H1 (cell line): ENCODE data around the gene RAB14. TPM values are rescaled to one million over a fixed set of nuclear protein-coding genes. Genes with fewer than 3 reads are reported as not detected.

Experiments used
- CTCF ChIA-PET: fragments of 300-600 bp; sonication (Branson Sonifier 250); formaldehyde crosslinking; loops from one replicate; lab custom pipeline; 2021; ENCODE audit not compliant: partially characterized antibody; lab: Charles Lee
- POLR2A ChIA-PET: fragments of 300-600 bp; sonication (Branson Sonifier 250); formaldehyde crosslinking; loops from one replicate; lab custom pipeline; 2021; ENCODE audit warnings: inconsistent platforms; ENCODE audit not compliant: partially characterized antibody; lab: Charles Lee
- DNase-seq, 2 experiments: peaks; one replicate each; pipeline versions ENCODE4 v3.0.0 to v3.0.0-alpha.2; 2010 to 2022; ENCODE audit warnings: low spot score in 2 of 2, low read depth in 1 of 2, mixed read lengths in 1 of 2
- FAIRE-seq: peaks from 2 replicates; lab custom pipeline; 2011; peaks lifted over from hg19 to GRCh38; lab: Jason Lieb, UNC
- H2AFZ ChIP-seq: 2 replicates; pipeline ENCODE4 v1.8.1; 2012; ENCODE audit warnings: low read length, inconsistent platforms
- H2AK5ac ChIP-seq: 2 replicates; pipeline ENCODE4 v1.6.1; 2013; ENCODE audit warnings: low read depth, low read length
- H2BK120ac ChIP-seq: replicated peaks from 2 replicates; pipeline ENCODE3; 2013; ENCODE audit warnings: low read depth, low read length, inconsistent platforms
- H2BK12ac ChIP-seq: 2 replicates; pipeline ENCODE4 v1.6.1; 2013; ENCODE audit warnings: low read depth, low read length
- H2BK15ac ChIP-seq: 2 replicates; pipeline ENCODE4 v1.6.1; 2013; ENCODE audit warnings: low read length
- H2BK20ac ChIP-seq: 2 replicates; pipeline ENCODE4 v1.6.1; 2013; ENCODE audit warnings: low read length
- H2BK5ac ChIP-seq: 2 replicates; pipeline ENCODE4 v1.6.1; 2013; ENCODE audit warnings: low read depth, low read length
- H3K14ac ChIP-seq: 2 replicates; pipeline ENCODE4 v1.6.1; 2013; ENCODE audit warnings: inconsistent platforms; ENCODE audit not compliant: insufficient read length
- H3K18ac ChIP-seq: 2 replicates; pipeline ENCODE4 v1.6.1; 2013; ENCODE audit warnings: low read length; ENCODE audit errors: extremely low read depth
- H3K23ac ChIP-seq: 2 replicates; pipeline ENCODE4 v1.6.1; 2013; ENCODE audit warnings: inconsistent platforms; ENCODE audit not compliant: insufficient read length
- H3K23me2 ChIP-seq: 2 replicates; pipeline ENCODE4 v1.6.1; 2013; ENCODE audit warnings: low read depth, low read length
- H3K27ac ChIP-seq: 2 replicates; pipeline ENCODE4 v1.6.1; 2011; ENCODE audit warnings: low read depth, low read length, inconsistent platforms
- H3K27me3 ChIP-seq, 4 experiments: replicated peaks in 1 of 4; 1 replicate in 1 of 4; 2 replicates in 3 of 4; pipeline versions ENCODE4 v1.6.1 to v1.8.1; 2011 to 2013; ENCODE audit warnings: low read length in 3 of 4, mild to moderate bottlenecking in 3 of 4, inconsistent platforms in 2 of 4, mixed read lengths in 2 of 4, moderate library complexity in 1 of 4; ENCODE audit not compliant: control insufficient read depth in 3 of 4, insufficient read depth in 3 of 4; ENCODE audit errors: extremely low read depth in 1 of 4
- H3K36me3 ChIP-seq, 4 experiments: 2 replicates each; pipeline versions ENCODE4 v1.6.1 to v1.8.1; 2011 to 2013; ENCODE audit warnings: mild to moderate bottlenecking in 4 of 4, low read length in 3 of 4, moderate library complexity in 2 of 4, control low read depth in 1 of 4, inconsistent platforms in 1 of 4; ENCODE audit not compliant: insufficient read depth in 4 of 4, control insufficient read depth in 2 of 4
- H3K4ac ChIP-seq: replicated peaks from 2 replicates; pipeline ENCODE3; 2013; ENCODE audit warnings: low read length, low read depth, mixed read lengths, inconsistent platforms; ENCODE audit not compliant: insufficient read length
- H3K4me1 ChIP-seq, 4 experiments: replicated peaks in 1 of 4; 1 replicate in 1 of 4; 2 replicates in 3 of 4; pipeline versions ENCODE4 v1.6.1 to v1.8.1; 2011 to 2013; ENCODE audit warnings: low read length in 3 of 4, inconsistent platforms in 2 of 4, mixed read lengths in 1 of 4; ENCODE audit not compliant: insufficient read depth in 4 of 4, control insufficient read depth in 3 of 4
- H3K4me2 ChIP-seq, 2 experiments: 2 replicates each; pipeline versions ENCODE4 v1.6.1 to v1.8.1; 2011 to 2013; ENCODE audit warnings: low read depth in 2 of 2, low read length in 2 of 2, control low read depth in 1 of 2, inconsistent platforms in 1 of 2, mild to moderate bottlenecking in 1 of 2; ENCODE audit not compliant: insufficient read depth in 1 of 2
- H3K4me3 ChIP-seq, 4 experiments: fragments of 200-600, 300-600 bp in 1 of 4; sonication (generic), shearing (Covaris generic), sonication (Bioruptor Twin) in 1 of 4; 2 replicates each; pipeline versions ENCODE4 v1.5.1 to v1.8.1; 2011 to 2016; ENCODE audit warnings: low read length in 4 of 4, low read depth in 3 of 4, control low read depth in 2 of 4, inconsistent platforms in 2 of 4, mild to moderate bottlenecking in 2 of 4, mixed read lengths in 1 of 4, moderate library complexity in 1 of 4; ENCODE audit not compliant: insufficient read depth in 2 of 4; ENCODE audit errors: extremely low read depth in 1 of 4
- H3K56ac ChIP-seq: replicated peaks from 2 replicates; pipeline ENCODE3; 2013; ENCODE audit warnings: low read depth, mild to moderate bottlenecking, mixed read lengths, low read length, inconsistent platforms; ENCODE audit not compliant: insufficient read length
- H3K79me1 ChIP-seq: 2 replicates; pipeline ENCODE4 v1.6.1; 2013; ENCODE audit warnings: low read depth, low read length, control low read depth
- H3K79me2 ChIP-seq, 2 experiments: 2 replicates each; pipeline versions ENCODE4 v1.6.1 to v1.8.1; 2012 to 2013; ENCODE audit warnings: low read length in 2 of 2, mild to moderate bottlenecking in 2 of 2, inconsistent platforms in 1 of 2; ENCODE audit not compliant: insufficient read depth in 2 of 2, control insufficient read depth in 1 of 2
- H3K9ac ChIP-seq, 4 experiments: replicated peaks in 1 of 4; 1 replicate in 1 of 4; 2 replicates in 3 of 4; pipeline versions ENCODE4 v1.6.1 to v1.8.1; 2011 to 2013; ENCODE audit warnings: low read depth in 3 of 4, low read length in 3 of 4, control low read depth in 2 of 4, mild to moderate bottlenecking in 2 of 4, moderate library complexity in 2 of 4, inconsistent platforms in 1 of 4; ENCODE audit errors: extremely low read depth in 1 of 4
- H3K9me3 ChIP-seq, 2 experiments: 2 replicates each; pipeline versions ENCODE4 v1.6.1 to v1.8.1; 2012 to 2013; ENCODE audit warnings: mild to moderate bottlenecking in 2 of 2, moderate library complexity in 2 of 2, control low read depth in 1 of 2, inconsistent platforms in 1 of 2, low read depth in 1 of 2, low read length in 1 of 2, mixed read lengths in 1 of 2; ENCODE audit not compliant: insufficient read depth in 2 of 2
- H4K20me1 ChIP-seq, 2 experiments: replicated peaks in 1 of 2; 2 replicates each; pipeline versions ENCODE3 to v1.8.1; 2011 to 2013; ENCODE audit warnings: inconsistent platforms in 2 of 2, low read length in 2 of 2, mild to moderate bottlenecking in 1 of 2; ENCODE audit not compliant: insufficient read depth in 2 of 2, control insufficient read depth in 1 of 2
- H4K5ac ChIP-seq: 2 replicates; pipeline ENCODE4 v1.6.1; 2013; ENCODE audit warnings: low read length, low read depth, mixed read lengths, inconsistent platforms; ENCODE audit not compliant: insufficient read length
- H4K8ac ChIP-seq: 2 replicates; pipeline ENCODE4 v1.8.0; 2013; ENCODE audit warnings: mild to moderate bottlenecking, moderate library complexity, low read length, inconsistent platforms; ENCODE audit not compliant: insufficient read depth; ENCODE audit errors: extremely low read depth
- H4K91ac ChIP-seq: replicated peaks from 2 replicates; pipeline ENCODE3; 2013; ENCODE audit warnings: low read length, mixed read lengths, inconsistent platforms; ENCODE audit not compliant: insufficient read length
- POLR2A ChIP-seq, 2 experiments: IDR thresholded peaks; 1 replicate in 1 of 2; 2 replicates in 1 of 2; pipeline ENCODE4 v1.6.1; 2011; ENCODE audit warnings: low read depth in 2 of 2, low read length in 2 of 2, mild to moderate bottlenecking in 2 of 2; ENCODE audit errors: control extremely low read depth in 1 of 2
- WGBS, 2 experiments: shearing (Covaris generic) in 1 of 2; methylation state at CpG; one replicate each; pipeline versions ENCODE4 v1.1.6 to v1.1.7; 2013 to 2015; ENCODE audit warnings: low lambda C conversion rate in 2 of 2, mixed read lengths in 2 of 2, inconsistent platforms in 1 of 2, low coverage in 1 of 2, missing lambda C conversion rate in 1 of 2; ENCODE audit not compliant: insufficient replicate concordance in 2 of 2, insufficient coverage in 1 of 2, insufficient read length in 1 of 2; ENCODE audit errors: extremely low coverage in 1 of 2, missing lambda C conversion rate in 1 of 2; 5-methylcytosine and 5-hydroxymethylcytosine counted together
- polyA plus RNA-seq, 7 experiments: library from polyadenylated mRNA; depleted of rRNA in 3 of 7; stranded (reverse) in 5 of 7; unstranded in 2 of 7; fragments of >200 nt in 5 of 7; fragments of 200-250 nt in 2 of 7; gene quantifications; 1 replicate in 5 of 7; 2 replicates in 1 of 7; 4 replicates in 1 of 7; pipeline versions ENCODE4 v1.2.1 to v1.2.3, GENCODE V29; 2011 to 2013; ENCODE audit warnings: missing spikeins in 2 of 7, mixed read lengths in 2 of 7
- total RNA-seq: library from RNA; stranded (reverse); fragmentation: NEBNext Ultra II Directional; extraction: Animal tissue kit (Norgen Biotek cat#: 25700); gene quantifications from 2 replicates; pipeline ENCODE4 v1.2.1, GENCODE V29; 2021

The RAB14 gene
- total and polyA plus RNA-seq, 2 of the 8 experiments (the other 6 are each of a cell fraction or from before 2014, with no cell fraction given): 9.1 to 44.8 TPM

GRCh38 chr9:121192518-121192917 is 9.2 kb downstream of the RAB14 start:
- H3K79me1 ChIP-seq: no peaks in the 10 kb centered on the region
- H3K4ac ChIP-seq: no peak overlapping the region
- no peak overlapping the region for H2AFZ ChIP-seq
- no peaks in the 10 kb centered on the region for H3K36me3 ChIP-seq
- no peak overlapping the region for H2BK20ac ChIP-seq
- peaks cover 0 to 89% of the 10 kb centered on the region in 2 experiments; a peak in 3 of 4 replicates for H3K79me2 ChIP-seq
- H4K20me1 ChIP-seq: peaks cover 0 to 3% of the 10 kb centered on the region in 2 experiments
- H3K9ac ChIP-seq: no peak overlapping the region
- no peak overlapping the region for H4K8ac ChIP-seq
- H3K4me1 ChIP-seq: no peaks in the 10 kb centered on the region
- no peak overlapping the region for H2BK15ac ChIP-seq
- H3K18ac ChIP-seq: no peak overlapping the region
- no peak overlapping the region for H4K91ac ChIP-seq
- no peak overlapping the region for H2BK5ac ChIP-seq
- H3K56ac ChIP-seq: no peak overlapping the region
- no peak overlapping the region for H2BK120ac ChIP-seq
- no peak overlapping the region for H3K23ac ChIP-seq
- H4K5ac ChIP-seq: no peak overlapping the region
- FAIRE-seq (no peak), DNase-seq (no peak)
- ChIA-PET CTCF (no interaction called here), POLR2A (no interaction called here)
- H3K23me2 ChIP-seq: no peaks in the 10 kb centered on the region
- no peaks in the 10 kb centered on the region for H3K27me3 ChIP-seq
- H3K4me2 ChIP-seq: no peak overlapping the region
- H3K27ac ChIP-seq: no peak overlapping the region
- H2BK12ac ChIP-seq: no peak overlapping the region
- WGBS, 2 experiments: 79% methylated on average over 1 of the region's 1 CpG; no CpG with 5 or more reads in 1 of the 2 experiments
- H2AK5ac ChIP-seq: no peak overlapping the region
- no peaks in the 10 kb centered on the region for H3K9me3 ChIP-seq
- no peak overlapping the region for H3K4me3 ChIP-seq
- H3K14ac ChIP-seq: no peak overlapping the region
- TF ChIP-seq POLR2A (IDR thresholded peaks at IDR 0.05; ENCODE audit: control extremely low read depth in 1 of 2, low read depth in 2 of 2, low read length in 2 of 2): no peak
